Hypothalamus (tissue), 51 donors: ENCODE measurements around the gene UAP1.

ENCODE experiments used
- DNase-seq, 51 donors: peaks; one replicate each; lab custom pipeline; 2025; lab: John Stamatoyannopoulos, UW

The UAP1 gene

DNA sequence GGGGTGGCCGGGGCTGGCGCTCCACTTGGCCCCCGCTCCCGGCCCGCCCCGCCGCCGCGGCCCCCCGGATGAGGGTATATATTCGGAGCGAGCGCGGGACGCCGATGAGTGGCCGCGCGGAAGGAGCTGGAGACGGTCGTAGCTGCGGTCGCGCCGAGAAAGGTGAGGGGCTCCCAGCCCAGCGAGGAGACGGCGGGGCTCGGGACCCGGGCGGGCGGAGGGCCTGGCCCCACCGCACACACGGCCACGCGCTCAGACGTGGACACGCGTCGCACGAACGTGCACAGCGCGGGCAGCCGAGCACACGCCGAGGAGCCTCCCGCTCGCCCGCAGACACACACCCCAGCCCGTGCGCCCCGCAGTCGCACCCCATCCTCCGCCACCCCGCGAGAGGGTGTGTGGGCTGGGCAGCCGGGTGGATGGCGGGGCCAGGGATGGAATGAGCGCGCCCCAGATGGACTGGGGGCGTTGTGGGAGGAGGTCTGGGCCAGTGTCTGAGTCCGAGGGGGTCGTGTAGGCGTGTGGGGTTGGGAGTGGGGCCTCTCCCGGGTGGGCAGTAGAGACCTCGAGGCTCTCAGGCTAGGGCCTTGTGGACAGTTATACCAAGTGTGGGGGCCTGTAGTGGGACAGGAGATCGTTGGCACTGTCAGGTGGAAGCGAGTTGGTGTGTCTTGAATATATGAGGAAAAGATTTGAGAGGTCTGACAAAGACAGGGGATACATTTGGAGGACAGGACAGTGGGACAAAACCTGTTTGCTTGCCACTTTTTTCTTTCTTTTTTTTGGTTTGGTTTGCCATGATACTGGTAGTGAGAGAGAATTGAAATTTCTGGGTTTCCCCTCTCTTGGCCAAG is at the start of gene UAP1:
UAP1 (plus strand) TSS at position 107 of the 854 bp plus-strand sequence. CDS start 4,347 bp downstream, outside the sequence.
- DNase-seq, result peak in 21 of 51 donors; percentile 18 to 64 (median 38)

DNA sequence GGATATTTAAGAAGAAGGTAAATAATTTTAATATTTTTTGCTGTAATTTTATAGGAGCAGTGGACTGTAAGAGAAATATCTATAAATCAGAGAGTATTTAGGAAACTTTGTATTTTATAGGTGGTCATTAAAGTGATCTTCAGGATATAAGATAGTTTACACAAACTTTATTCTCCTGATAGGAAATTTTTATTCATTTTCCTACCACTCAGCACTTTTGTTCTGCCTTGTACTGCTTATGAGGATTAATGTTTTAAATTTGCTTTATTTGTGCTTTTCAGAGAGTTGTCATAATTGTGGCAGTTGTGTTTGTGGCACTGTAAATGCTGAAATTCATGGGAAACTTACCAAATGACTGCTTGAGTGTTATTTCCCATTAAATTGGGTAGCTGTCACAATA is 34.2 kb upstream of the UAP1 start:
- no peak for DNase-seq

DNA sequence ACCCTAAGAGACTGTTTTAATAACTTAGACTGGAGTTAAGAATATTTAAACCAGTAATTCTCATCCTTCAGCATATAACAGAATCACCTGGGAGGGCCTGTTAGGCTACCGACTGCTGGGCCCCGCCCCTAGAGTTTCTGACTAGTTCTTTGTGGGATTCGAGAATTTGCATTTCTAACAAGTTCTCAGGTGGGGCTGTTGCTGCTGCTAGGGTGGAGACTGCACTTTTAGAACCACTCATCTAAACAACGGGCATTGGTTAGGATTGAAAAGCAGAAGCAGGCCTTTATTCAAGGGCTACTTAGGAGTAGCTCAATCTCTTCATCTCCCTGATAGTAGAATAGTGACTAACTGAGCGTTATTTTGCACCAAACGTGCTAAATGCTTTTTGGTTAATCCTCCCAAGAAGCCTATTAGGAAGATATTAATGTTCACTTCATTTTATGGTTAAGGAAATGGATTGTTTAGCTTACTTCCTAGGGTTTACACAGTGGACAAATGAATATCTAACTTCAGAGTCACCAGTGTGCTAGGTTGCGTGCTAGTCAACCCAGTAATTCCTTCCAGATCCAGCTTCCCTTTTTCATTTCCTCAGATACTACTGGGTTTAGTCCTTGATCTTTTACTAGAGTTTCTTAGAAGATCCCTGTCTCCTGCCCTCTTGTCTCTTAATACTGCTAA is 31.1 kb upstream of the UAP1 start:
- DNase-seq, result no peak

DNA sequence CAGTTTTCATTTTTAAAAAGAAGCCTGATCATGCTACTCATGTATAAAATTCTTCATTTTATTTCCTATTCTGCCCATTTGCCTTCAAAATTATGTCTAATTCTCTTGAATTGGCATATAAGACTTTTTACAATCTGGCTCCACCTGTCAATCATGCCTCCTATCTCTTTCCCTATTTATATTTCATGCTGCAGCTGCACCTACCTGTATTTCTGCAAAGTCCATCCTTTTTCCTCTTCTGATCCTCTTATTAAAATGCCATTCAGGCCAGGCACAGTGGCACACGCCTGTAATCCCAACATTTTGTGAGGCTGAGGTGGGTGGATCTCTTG is 30.6 kb upstream of the UAP1 start:
- DNase-seq, result no peak

DNA sequence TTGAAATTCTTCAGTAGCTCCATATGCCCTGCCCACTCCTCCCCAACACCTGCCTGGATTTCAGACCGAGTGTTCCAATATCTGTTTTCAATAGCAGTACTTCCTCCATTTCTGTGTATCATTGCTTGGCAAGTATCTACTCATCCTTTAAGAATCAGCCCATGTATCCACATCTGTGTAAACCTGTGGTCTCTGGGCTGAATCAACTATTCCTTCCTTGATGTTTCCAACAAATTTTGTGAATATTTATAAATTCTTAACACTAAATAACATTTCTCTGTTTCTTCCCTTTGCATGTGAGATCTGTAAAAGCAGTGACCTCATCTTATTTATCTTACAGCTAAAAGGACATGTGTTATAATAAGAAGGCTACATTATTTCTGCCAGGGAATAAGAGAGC is 26.0 kb upstream of the UAP1 start:
- DNase-seq, result no peak

DNA sequence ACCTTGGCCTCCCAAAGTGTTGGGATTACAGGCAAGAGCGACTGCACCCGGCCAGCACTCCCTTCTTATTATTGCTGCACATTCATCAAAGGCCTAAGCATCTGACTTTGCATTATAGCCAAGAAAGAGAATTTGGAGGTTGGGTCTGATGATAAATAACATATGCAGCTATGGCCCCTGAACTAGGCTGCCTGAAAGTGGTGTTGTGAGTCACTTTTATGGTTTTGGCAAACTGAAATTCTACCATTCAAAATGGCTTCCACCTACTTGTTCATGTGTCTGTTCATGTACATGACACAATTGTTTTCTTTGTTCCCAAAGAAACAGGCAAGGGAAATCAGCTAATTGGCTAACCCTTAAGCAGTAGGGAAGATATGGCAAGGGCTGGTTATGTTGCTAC is 25.0 kb upstream of the UAP1 start:
- DNase-seq, result no peak

DNA sequence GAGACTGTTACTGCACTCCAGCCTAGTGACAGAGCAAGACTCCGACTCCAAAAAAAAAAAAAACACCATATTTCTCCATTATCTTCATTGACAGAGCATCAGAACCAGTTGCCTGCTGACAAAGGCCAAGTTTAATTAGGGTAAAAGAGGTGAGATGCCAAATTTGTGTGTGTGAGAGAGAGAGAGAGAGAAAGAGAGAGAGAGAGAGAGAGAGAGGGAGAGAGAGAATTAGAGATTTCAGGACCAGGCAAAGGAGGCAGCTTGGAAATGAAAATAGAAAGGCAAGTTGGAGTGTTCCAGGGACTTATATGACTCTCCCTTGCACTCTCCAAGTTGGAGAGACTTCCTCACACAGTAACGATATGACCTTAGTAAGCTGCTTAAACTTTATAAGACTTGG is 24.3 kb upstream of the UAP1 start:
- no peak for DNase-seq

DNA sequence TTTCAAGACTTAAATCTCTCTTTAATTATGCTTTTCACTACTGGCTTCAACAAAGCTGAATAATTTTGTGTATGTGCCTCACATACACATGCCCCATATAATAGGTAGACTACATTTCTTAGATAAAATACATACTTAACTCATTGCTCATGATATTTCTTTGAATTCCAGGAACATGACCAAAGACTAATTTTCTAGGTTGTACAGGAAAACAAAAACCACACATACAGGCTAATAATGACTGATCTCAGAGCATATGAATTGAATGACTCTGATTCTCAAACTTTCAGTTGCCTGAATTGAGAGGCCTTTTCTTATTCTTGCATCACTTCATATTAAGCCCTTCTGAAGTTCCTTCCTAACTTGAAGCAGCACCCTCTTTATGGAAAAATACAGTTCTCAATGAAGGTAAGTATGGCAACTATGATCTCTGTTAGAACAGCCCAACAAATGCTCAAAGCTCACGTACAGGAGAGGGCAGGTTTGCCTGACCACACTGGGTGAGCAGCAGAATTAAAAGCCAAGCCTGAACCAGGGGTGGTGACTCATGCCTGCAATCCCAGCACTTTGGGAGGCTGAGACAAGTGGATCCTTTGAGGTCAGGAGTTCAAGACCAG is 22.6 kb upstream of the UAP1 start:
- DNase-seq, result no peak

DNA sequence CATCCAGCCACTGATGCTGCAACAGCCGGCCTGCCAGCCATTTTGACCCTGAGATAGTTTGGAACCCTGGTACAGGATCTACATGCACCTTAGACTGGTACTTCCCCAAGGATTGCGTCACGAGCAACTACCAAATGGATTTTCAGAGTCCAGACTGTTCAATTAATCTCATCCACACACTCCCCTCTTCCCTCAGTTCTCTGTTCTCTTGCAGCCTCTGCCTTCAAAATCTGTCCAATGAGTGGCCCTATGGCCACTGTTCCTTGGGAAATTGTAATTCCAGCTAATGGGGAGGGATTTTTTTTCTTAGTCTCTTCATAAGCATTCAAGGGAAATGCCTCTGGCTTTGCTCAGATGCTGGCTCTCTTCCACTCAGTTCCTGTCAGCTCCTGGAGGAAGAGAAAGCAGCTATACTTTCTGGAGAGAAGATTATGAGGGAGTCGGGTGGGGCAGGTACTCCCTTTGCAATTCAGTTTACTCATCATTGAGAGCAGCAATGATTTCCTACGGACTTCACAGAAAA is 19.8 kb upstream of the UAP1 start:
- peak in 3 of 51 donors; percentile 2 to 12 (median 2) for DNase-seq

DNA sequence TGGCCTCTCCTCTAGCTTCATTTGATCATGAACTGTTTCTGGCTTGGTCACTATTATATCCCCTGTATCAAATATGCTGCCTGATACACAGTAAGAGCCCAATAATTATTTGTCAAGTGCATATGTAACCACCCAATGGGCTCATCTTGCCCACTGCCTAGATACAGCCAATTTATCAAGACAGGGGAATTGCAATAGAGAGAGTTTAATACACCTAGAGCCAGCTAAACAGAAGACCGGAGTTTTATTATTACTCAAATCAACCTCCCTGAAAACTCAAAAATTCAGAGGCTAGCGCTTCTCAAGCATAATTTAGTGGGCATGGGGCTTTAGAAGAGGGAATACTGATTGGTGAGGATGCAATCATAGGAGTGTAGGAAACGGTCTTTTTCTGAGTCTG is 18.3 kb upstream of the UAP1 start:
- no peak for DNase-seq

DNA sequence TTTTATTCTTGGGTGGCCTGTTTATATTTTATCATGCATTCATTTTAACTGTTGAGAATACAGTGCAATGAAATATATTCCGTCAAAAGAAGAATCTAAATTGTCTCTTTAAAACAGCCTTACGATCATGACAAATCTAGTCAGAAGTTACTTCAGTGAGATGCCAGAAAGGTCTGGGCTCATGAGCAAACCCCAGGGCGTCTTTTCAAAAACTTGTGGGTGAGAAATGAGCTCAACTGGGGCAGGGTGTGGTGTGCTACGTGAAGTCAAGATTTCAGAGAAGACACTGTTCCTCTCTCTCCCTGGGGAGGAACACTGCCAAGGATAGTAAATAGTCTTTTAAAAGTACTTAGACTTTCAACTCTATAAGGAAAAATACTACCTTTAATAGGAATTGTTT is 13.4 kb upstream of the UAP1 start:
- DNase-seq, result no peak

DNA sequence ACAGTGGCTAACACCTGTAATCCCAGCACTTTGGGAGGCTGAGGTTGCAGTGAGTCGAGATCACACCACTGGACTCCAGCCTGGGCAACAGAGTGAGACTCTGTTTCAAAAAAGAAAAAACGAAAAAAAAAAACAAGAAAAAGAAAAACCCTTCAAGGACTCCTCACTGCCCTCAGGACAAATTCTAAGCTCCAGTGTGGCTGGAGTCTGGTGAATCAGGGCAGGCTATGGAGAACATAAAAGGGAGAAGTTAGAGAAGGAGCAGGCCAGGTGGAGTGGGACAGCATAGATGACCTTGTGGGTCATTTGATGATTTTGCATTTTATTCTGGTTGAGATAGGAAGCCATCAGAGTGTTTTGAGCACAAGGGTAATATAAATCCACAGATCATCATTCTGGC is 12.5 kb upstream of the UAP1 start:
- no peak for DNase-seq

DNA sequence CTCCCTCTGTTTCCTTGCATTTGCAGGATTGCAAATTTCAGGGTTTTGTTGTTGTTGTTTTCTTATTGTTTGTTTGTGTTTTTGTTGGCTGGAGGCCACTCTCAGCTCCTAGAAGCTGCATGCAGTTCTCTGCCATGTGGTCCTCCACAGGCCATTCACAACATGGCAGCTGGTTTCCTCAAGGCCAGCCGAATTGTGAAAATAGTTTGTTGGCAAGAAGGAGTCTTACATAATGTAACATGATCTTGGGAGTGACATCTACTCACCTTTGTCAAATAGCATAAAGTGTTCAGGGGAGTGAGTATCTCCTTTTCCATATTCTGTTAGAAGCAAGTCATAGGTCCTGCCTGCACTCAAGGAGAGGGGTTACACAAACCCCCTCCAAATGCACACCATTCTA is 10.6 kb upstream of the UAP1 start:
- DNase-seq, result no peak

DNA sequence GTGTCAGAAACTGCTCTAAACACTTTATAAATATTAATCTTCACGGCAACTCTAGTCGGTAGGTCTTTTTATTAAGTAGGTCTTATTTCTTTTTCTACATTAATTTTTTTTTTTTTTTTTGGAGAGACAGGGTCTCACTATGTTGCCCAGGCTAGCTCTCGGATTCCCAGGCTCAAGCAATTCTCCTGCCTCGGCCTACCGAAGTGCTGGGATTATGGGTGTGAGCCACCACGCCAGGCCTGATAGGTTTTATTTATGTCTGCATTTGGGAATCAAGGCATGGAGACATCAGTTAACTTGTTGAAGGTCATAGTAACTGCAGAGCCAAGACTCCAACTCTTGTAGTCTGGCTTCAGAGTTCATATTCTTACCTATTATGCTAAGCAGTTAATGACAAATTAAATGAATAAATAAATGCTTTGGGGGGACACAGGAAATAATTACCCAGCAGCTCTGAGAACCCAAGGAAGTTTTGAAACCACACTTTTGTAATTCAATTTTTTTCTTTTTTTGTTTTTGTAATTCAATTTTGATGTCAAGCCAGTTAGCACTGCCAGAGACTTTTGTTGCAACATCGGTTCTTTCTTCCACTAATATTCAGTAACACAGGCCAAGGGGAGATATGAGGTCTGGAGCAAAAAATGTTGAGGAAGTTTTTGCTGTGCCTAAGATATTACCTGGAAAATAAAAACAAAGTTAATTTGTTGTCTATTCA is 9.4 kb upstream of the UAP1 start:
- DNase-seq, result no peak

DNA sequence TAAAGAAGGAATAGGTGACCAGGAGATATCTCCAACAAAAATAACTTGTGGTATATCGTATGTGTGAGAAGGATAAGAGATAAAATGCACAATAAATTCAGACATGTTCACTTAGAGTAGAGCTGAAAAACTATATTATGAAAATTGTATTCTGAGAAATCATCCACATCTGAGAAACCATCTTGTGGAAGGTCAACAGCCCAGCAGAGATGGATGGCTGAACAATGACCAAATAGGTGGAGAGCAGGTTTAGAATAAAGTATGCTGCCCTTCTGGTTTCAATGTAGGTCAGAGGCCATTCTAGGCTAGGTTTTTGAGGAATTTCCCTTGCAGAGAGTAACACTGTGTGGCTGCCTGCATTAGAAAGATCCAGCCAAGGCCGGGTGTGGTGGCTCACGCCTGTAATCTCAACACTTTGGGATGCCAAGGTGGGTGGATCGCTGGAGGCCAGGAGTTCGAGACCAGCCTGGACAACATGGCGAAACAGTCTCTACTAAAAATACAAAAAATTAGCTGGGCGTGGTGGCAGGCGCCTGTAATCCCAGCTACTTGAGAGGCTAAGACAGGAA is 8.8 kb upstream of the UAP1 start:
- no peak for DNase-seq

DNA sequence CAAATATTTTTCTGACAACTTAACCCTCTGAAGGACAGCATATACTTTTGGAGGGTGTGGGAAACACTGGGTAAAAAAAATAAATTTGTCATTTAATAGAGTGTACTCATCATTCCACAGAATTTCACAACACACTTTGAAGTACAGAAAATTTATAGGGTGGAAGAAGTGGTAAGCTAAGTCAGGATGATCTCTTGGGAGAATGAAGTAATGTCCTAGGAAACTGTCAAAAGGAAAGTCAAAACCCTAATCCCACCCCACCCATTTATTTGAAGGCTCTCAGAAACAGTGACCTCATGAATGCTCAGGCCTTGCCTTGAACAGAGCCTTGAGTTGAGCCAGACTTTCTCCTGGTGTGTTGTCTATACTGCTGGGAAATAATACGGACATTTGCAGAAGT is 7.3 kb upstream of the UAP1 start:
- DNase-seq, result no peak

DNA sequence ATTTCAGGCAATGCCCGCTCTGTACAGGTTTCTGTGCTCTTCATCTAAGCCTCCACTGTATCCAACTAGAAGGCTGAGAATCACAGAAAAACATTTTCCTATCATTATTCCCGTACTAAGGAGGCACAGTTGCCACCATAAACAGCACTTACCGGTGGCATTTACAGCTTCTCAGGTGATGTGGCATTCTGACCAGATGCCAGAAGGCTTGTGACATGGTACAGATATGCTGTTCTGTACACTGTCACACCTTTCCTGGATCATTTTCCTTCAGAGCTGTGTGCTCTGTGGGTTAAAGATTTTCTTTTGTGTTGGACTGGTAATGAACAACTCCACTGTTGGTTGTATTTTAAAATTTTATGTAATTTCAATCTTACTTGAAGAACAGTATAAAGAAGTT is 4.0 kb upstream of the UAP1 start:
- no peak for DNase-seq

DNA sequence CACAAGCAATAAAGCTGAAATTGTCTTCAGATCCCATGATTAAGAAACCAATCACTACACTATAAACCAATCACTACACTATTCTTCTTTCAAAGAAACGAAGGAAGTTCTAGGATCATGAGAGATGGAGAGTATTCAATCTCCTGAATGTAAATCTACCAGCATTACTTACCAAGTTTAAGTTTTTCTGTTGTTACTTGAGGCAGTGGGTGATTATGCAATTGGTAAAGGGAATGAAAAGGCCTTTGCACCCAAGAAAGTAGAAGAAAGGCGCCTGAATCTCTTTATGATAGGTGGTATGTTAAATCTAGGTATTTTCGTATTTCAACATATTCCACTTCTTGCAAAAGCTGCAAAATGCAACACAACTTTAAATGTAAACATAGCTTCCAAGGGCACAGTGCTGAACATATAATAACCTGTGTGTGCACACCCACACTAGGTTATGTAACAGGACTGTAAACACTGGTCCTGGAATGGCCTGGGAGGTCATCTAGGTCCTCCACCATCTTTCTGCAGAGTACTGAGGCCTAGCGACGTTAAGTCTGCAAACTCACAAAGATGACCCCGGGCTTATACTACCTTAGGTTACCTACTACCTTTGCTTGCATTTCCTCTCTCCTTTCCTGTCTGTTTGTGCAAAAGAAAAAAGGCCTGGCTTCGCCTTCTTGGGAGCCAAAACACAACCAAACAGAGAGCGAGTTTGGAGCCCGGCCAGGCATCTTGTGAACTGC is 1.1 kb upstream of the UAP1 start:
- peak in 1 of 51 donors; percentile 26 for DNase-seq

DNA sequence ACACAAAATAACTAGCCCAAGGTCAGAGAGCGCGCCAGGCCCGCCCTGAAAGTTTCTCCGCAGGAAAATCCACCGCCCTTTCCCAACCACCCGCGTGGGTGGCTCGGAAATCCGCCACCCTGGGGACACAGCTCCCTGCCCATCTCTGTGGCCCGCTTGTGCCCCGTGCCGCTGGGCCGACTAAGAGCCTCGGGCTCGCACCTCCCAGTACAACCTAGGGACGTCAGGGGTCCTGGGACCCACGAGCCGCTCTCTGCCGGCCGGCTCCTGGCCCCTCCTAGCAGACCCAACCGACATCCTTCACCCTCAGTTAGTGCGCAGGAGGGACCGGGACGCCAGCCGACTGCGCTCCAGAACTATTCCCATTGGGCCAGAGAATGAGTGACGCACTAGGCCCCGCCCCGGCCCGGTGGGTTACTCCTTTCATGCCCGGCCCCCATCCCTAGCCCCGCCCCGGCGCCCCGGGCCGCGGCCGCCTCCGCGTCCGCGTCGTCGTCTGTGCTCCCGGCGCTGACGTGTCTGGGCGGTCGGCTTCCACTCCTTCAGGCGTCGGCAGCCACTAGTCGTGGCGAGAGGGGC is 396 bp upstream of the UAP1 start:
- peak; percentile 52 to 99 (median 95) for DNase-seq

DNA sequence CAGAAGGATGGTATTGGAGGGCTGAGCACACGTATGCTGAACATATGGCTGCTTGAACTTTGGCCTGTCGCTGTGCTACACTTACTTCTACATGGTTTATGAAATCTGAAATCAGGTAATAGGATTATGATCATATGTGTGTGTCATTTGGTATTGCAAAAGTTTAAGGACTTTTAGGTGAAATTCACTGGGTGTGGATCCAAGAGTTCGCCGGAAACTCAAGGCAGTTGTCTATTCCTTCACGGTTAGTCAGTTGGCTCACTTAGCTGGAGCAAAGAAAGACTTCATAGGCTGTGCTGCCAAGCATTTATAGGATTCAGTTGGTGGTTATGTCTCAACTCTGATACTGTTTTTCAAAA is 927 bp downstream of the UAP1 start:
- DNase-seq, result peak in 1 of 51 donors; percentile 11
